ENCODE data around the gene BBX.
"Not testable (repeated sequence)": the region's sequence is repeated elsewhere in the genome, so short reads cannot be mapped to it uniquely, and the experiment has no call there.

The BBX gene

GRCh38 chr3:107524326-107524840, 1.6 kb downstream of the BBX start:
- peaks cover 37% of the 10 kb centered on the region for H3K4me1 Mint-ChIP-seq
- peak overlapping the region; percentile 84 to 96 for H3K27ac Mint-ChIP-seq
- peak overlapping the region; percentile 96 to 99 for H3K4me3 Mint-ChIP-seq
- no peaks in the 10 kb centered on the region for H3K9me3 Mint-ChIP-seq
- H3K27me3 Mint-ChIP-seq = no peaks in the 10 kb centered on the region
- DNase-seq = no peak
- no peak for ATAC-seq

- H3K4me1 Mint-ChIP-seq = peaks cover 44% of the 10 kb centered on the region
- peak overlapping the region; percentile 91 to 95 for H3K27ac Mint-ChIP-seq
- ATAC-seq = no peak
- H3K27me3 Mint-ChIP-seq = no peaks in the 10 kb centered on the region
- peak; percentile 30 for DNase-seq
- peak overlapping the region; percentile 96 to 99 for H3K4me3 Mint-ChIP-seq
- no peaks in the 10 kb centered on the region for H3K9me3 Mint-ChIP-seq
Observed at GRCh38 chr3:107524841-107525643, 2.3 kb downstream of the BBX start.

- ATAC-seq = no peak
- Mint-ChIP-seq H3K4me1 (peaks cover 46% of the 10 kb centered on the region), H3K27me3 (no peaks in the 10 kb centered on the region), H3K27ac (peak overlapping the region; percentile 91 to 95), H3K9me3 (no peaks in the 10 kb centered on the region), H3K4me3 (peak overlapping the region; percentile 88 to 95)
- peak; percentile 22 to 26 for DNase-seq
Observed at GRCh38 chr3:107525644-107526305, 3.0 kb downstream of the BBX start.

DNA sequence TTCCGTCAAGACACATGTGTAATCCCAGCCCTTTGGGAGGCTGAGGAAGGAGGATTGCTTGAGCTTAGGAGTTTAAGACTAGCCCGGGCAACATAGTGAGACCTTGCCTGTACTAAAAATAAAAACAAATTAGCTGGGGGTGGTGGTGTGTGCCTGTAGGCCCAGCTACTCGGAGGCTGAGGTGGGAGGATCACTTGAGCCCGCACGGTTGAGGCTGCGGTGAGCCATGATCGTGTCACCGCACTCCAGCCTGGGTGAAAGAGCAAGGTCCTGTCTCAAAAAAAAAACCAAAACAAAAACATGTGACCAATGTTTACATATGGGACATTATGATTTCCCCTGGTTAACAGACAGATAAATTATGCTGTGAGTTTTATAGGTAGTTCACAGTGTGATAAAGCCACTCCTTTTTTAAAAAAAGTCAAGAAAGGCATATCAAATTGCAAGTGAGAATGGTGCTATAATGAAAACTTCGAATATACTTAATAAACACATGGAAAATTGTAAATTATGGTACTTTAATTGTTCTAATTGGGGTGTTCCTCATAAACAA, 9.2 kb downstream of the BBX start:
- Mint-ChIP-seq H3K4me1 (peaks cover 26% of the 10 kb centered on the region), H3K4me3 (no peak overlapping the region), H3K9me3 (no peaks in the 10 kb centered on the region), H3K27me3 (no peaks in the 10 kb centered on the region), H3K27ac (no peak overlapping the region)
- ATAC-seq (no peak), DNase-seq (no peak)

- no peak overlapping the region for H3K27ac Mint-ChIP-seq
- no peak overlapping the region for H3K4me3 Mint-ChIP-seq
- no peaks in the 10 kb centered on the region for H3K9me3 Mint-ChIP-seq
- DNase-seq = no peak
- ATAC-seq = no peak
- peaks cover 7% of the 10 kb centered on the region for H3K4me1 Mint-ChIP-seq
- no peaks in the 10 kb centered on the region for H3K27me3 Mint-ChIP-seq
Observed at GRCh38 chr3:107540857-107541256, 18.1 kb downstream of the BBX start.

- no peak overlapping the region for H3K27ac Mint-ChIP-seq
- ATAC-seq (no peak), DNase-seq (no peak)
- no peaks in the 10 kb centered on the region for H3K27me3 Mint-ChIP-seq
- no peak overlapping the region for H3K4me3 Mint-ChIP-seq
- H3K9me3 Mint-ChIP-seq = no peaks in the 10 kb centered on the region
- H3K4me1 Mint-ChIP-seq = peaks cover 14% of the 10 kb centered on the region
Observed at GRCh38 chr3:107542665-107543064, 19.9 kb downstream of the BBX start.

GRCh38 chr3:107543666-107544065, 20.9 kb downstream of the BBX start:
- H3K27ac Mint-ChIP-seq = no peak overlapping the region
- H3K9me3 Mint-ChIP-seq = no peaks in the 10 kb centered on the region
- no peaks in the 10 kb centered on the region for H3K27me3 Mint-ChIP-seq
- peaks cover 16% of the 10 kb centered on the region for H3K4me1 Mint-ChIP-seq
- no peak for DNase-seq
- ATAC-seq = no peak
- no peak overlapping the region for H3K4me3 Mint-ChIP-seq

DNA sequence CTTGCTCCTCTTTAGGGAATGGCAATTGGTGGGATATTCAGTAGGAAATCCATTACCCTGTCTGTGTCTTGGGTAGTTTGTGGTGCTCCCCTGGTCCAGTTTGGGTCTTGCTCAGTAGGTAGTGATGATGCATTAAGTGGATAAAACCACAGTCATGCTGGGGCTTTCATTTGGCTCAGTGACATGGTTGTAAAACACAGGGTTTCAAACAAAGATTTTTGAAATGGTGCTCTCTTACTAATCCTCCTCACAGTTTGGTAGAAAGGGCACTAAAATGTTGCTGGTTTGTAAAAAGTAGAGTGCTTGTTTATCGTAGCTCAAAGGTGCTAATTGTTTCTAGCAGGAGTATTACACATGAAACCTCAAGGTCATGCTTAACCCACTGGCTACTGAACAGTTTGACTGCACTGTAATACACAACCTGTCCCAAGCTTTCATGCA, 22.9 kb downstream of the BBX start:
- Mint-ChIP-seq H3K27me3 (no peaks in the 10 kb centered on the region), H3K4me3 (no peak overlapping the region), H3K27ac (no peak overlapping the region), H3K9me3 (no peaks in the 10 kb centered on the region), H3K4me1 (peaks cover 25% of the 10 kb centered on the region)
- DNase-seq = no peak
- ATAC-seq = peak; percentile 57

DNA sequence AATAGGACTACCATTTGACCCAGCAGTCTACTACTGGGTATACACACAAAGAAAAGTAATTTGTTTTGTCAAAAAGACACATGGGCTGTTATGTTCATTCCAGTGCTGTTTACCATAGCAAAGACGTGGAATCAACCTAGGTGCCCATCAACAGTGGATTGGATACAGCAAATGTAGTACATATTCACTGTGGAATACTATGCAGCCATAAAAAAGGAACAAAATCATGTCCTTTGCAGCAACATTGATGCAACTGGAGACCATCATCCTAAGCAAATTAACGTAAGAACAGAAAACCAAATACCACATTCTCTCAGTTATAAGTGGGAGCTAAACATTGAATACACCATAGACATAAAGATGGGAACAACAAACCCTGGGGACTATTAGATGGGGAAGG, 25.8 kb downstream of the BBX start:
- Mint-ChIP-seq H3K27me3 (no peaks in the 10 kb centered on the region), H3K4me1 (peaks cover 33% of the 10 kb centered on the region), H3K27ac (peak overlapping the region in 1 of 2 donors; percentile 20), H3K9me3 (no peaks in the 10 kb centered on the region), H3K4me3 (no peak overlapping the region)
- ATAC-seq (no peak), DNase-seq (no peak)

- no peak overlapping the region for H3K4me3 Mint-ChIP-seq
- no peak overlapping the region for H3K27ac Mint-ChIP-seq
- H3K27me3 Mint-ChIP-seq = no peaks in the 10 kb centered on the region
- no peak for ATAC-seq
- DNase-seq = no peak
- no peaks in the 10 kb centered on the region for H3K9me3 Mint-ChIP-seq
- peaks cover 39% of the 10 kb centered on the region for H3K4me1 Mint-ChIP-seq
Observed at GRCh38 chr3:107555359-107555758, 32.6 kb downstream of the BBX start.

DNA sequence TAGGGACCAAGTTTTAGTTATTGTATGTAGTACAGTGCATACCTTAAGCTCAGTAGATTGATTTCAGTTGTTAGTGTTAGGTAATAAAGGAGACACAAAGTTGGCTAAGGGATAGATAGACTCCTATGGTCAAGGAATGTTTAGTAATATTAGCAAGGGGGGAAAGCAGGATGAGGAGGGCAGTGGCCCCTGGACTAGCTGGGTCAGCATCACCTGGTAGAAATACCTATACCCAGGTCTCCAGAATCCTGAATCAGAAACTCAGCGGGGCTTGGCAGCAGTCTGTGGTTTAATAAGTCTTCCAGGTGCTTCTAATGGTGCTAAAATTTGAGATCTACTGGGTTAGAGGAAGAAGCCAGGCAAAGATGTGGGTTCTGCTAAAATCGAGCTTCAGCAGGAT, 35.0 kb downstream of the BBX start:
- DNase-seq (no peak), ATAC-seq (no peak)
- Mint-ChIP-seq H3K9me3 (no peaks in the 10 kb centered on the region), H3K27ac (peak overlapping the region in 1 of 2 donors; percentile 38), H3K4me3 (no peak overlapping the region), H3K27me3 (no peaks in the 10 kb centered on the region), H3K4me1 (peaks cover 39% of the 10 kb centered on the region)

DNA sequence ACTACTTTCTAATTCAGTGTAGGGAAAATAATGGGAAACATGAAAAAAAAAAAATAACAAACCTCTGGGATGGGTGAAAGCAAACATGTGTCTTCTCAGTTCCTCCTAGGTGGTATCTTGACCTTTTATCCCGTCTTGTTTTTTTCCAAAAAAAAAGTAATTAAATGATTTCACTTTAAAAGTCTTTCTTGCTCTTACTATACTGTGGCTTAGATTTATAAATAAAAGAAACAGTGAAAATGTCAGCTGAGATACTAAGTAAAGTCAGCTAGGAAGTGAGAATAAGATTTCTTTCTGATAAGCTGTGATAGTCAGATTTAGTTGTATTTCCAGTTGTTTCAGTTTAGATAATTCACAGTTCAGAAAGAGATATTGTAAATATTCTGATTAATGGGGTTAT, 37.4 kb downstream of the BBX start:
- Mint-ChIP-seq H3K9me3 (no peaks in the 10 kb centered on the region), H3K27ac (peak overlapping the region in 1 of 2 donors; percentile 40), H3K4me3 (no peak overlapping the region), H3K4me1 (peaks cover 36% of the 10 kb centered on the region), H3K27me3 (no peaks in the 10 kb centered on the region)
- ATAC-seq (no peak), DNase-seq (no peak)

- Mint-ChIP-seq H3K27me3 (no peaks in the 10 kb centered on the region), H3K4me1 (peaks cover 40% of the 10 kb centered on the region), H3K4me3 (no peak overlapping the region), H3K9me3 (no peaks in the 10 kb centered on the region), H3K27ac (no peak overlapping the region)
- DNase-seq (no peak), ATAC-seq (no peak)
Observed at GRCh38 chr3:107561980-107562379, 39.2 kb downstream of the BBX start.

DNA sequence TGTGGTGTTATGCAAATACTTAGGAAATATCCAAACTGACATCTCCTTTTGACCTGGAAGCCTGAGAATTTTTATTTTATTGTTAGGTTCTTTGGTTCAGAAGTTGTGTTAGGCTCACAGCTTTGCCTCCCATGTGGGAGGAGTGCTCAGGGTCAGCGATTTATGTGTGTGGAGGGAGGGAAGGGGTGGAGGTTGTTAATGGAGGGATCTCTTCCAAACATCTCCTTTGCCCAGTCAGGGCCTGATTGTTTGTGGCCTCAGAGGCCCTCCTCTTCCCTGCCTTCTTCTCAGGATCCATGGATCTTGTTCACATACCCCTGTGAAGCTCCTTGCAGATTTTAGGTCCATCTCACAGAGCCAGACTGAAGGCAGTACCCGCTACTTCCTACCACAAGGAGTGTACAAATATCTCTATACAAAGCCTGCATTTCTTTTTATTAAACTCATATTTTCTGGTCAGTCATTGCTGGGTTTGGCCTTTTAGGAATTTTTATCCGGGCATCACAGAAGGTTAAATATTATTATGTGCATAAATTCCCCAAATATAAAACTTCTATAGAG, 40.3 kb downstream of the BBX start:
- Mint-ChIP-seq H3K27ac (no peak overlapping the region), H3K4me3 (no peak overlapping the region), H3K9me3 (no peaks in the 10 kb centered on the region), H3K4me1 (peaks cover 33% of the 10 kb centered on the region), H3K27me3 (no peaks in the 10 kb centered on the region)
- DNase-seq (no peak), ATAC-seq (no peak)

- H3K9me3 Mint-ChIP-seq, DNase-seq, H3K4me3 Mint-ChIP-seq, ATAC-seq, H3K27me3 Mint-ChIP-seq, H3K27ac Mint-ChIP-seq: not testable (repeated sequence)
- H3K4me1 Mint-ChIP-seq = peaks cover 20% of the 10 kb centered on the region
Observed at GRCh38 chr3:107565244-107565643, 42.5 kb downstream of the BBX start.

DNA sequence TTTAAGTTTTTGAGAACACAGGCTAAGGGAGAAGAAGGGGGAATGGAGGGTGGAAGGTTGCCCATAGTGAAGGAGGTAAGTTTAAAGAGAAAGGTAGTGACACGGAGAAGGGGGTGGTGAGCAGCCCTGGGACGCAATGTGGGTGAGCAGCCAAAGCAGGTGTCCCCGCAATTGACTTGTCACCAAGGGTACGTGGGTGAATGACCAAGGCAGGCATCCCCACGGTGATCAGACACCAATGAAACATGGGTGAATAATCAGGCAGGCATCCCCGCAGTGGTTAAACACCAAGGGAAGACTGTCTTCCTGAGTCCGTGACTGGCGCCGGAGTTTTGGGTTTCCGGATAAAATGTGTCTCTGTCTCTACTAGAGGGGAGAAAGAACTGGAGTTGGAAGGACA, 48.3 kb downstream of the BBX start:
- not testable (repeated sequence) for H3K27ac Mint-ChIP-seq, H3K4me3 Mint-ChIP-seq, ATAC-seq, H3K9me3 Mint-ChIP-seq, H3K4me1 Mint-ChIP-seq, DNase-seq, H3K27me3 Mint-ChIP-seq
